Measurements from ENCODE around the gene SNAP29. TPM values are rescaled to one million over a fixed set of nuclear protein-coding genes. Genes with fewer than 3 reads are reported as not detected.
A peak's percentile ranks its signal among the peaks of the same experiment; 100 is the strongest.

The SNAP29 gene
- total and polyA plus RNA-seq, 9 of the 15 experiments (the other 6 are each of a cell fraction or from before 2014, with no cell fraction given) = 19.5 to 250 (median 75.9) TPM

DNA sequence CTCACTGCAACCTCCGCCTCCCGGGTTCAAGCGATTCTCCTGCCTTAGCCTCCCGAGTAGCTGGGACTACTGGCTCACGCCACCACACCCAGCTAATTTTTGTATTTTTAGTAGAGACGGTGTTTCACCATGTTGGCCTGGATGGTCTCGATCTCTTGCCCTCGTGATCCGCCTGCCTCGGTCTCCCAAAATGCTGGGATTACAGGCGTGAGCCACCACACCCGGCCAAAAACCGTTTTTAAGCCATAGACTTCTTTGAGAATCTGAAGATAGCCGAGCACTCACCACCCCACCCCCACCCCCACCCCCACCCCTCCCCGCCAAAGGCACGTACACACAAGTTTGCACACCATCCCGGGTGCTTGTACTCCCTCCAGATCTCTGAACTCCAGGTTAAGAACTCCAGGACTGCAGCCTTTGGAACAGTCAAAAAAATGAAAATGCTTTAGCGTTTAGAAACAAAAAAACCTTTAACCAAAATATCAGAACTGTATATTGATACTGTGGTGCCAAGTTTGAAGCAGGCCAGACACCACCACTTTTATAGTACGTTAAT is 59.9 kb downstream of the SNAP29 start:
- under 1% methylated on average over 19 of the region's 19 CpGs for WGBS (ENCODE audit: insufficient coverage, low coverage, missing lambda C conversion rate)
- H3K4me1 ChIP-seq (replicated peaks in 1 of 2; ENCODE audit: control insufficient read depth in 2 of 2, insufficient read depth in 2 of 2, low read length in 2 of 2) = peaks cover 29 to 48% of the 10 kb centered on the region in 2 experiments
- H3K9me1 ChIP-seq (ENCODE audit: control insufficient read depth, insufficient read depth, low read length) = no peaks in the 10 kb centered on the region
- in situ Hi-C loops (cut with MboI) = no loop called here
- peak overlapping the region; percentile 67 for H3K4me3 ChIP-seq
- BruUV-seq (replicated peaks) = no TSS peak
- H2AFZ ChIP-seq (ENCODE audit: low read depth, low read length) = no peak overlapping the region
- H3K36me3 ChIP-seq (ENCODE audit: control insufficient read depth, insufficient read depth, low read length) = peaks cover 42% of the 10 kb centered on the region
- peak overlapping the region; percentile 89 for H3K27ac ChIP-seq (ENCODE audit: extremely low read depth, low read depth, low read length)
- FAIRE-seq (no peak), DNase-seq (ENCODE audit: extremely low read depth in 1 of 4, low spot score in 3 of 4) (peak; percentile 83 to 90 (median 85)), ATAC-seq (no peak)
- ChIA-PET POLR2A (interaction anchor here (0.6 to 54.6 kb wide), 4 partner anchors 20 to 158 kb away, joined by 3 to 1556 read pairs (median 8); partner anchors contain the start of genes AIFM3 and LZTR1), CTCF (ENCODE audit: low intra/inter-chr PET ratio) (interaction anchor here (0.6 kb wide), 1 partner anchor 14 kb away, joined by 6 read pairs; no protein-coding TSS in a partner anchor)
- peak overlapping the region; percentile 92 to 98 for H3K9ac ChIP-seq (ENCODE audit: insufficient read depth in 1 of 2, low read depth in 2 of 2, low read length in 2 of 2)
- H3K27me3 ChIP-seq (ENCODE audit: control insufficient read depth in 2 of 2, insufficient read depth in 2 of 2, low read length in 2 of 2) = no peaks in the 10 kb centered on the region
- H3K79me2 ChIP-seq (ENCODE audit: control insufficient read depth, insufficient read depth, low read length) = peaks cover 75% of the 10 kb centered on the region
- intact Hi-C loops (cut with micrococcal nuclease) = loop anchor here (5.0 to 10.0 kb wide), 2 partner anchors 414 to 949 kb away; partner anchors contain the start of genes MAPK1 and MED15
- H3K4me2 ChIP-seq (ENCODE audit: insufficient read depth, low read length) = peak overlapping the region; percentile 91
- H4K20me1 ChIP-seq (replicated peaks; ENCODE audit: control insufficient read depth, insufficient read depth, low read length) = peaks cover 56% of the 10 kb centered on the region
- H3K9me3 ChIP-seq (replicated peaks; ENCODE audit: control insufficient read depth, insufficient read depth, low read depth, low read length) = no peaks in the 10 kb centered on the region
- TF ChIP-seq, protein P1, sequence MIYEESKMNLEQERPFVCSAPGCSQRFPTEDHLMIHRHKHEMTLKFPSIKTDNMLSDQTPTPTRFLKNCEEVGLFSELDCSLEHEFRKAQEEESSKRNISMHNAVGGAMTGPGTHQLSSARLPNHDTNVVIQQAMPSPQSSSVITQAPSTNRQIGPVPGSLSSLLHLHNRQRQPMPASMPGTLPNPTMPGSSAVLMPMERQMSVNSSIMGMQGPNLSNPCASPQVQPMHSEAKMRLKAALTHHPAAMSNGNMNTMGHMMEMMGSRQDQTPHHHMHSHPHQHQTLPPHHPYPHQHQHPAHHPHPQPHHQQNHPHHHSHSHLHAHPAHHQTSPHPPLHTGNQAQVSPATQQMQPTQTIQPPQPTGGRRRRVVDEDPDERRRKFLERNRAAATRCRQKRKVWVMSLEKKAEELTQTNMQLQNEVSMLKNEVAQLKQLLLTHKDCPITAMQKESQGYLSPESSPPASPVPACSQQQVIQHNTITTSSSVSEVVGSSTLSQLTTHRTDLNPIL (CRISPR knock-in tag; IDR thresholded peaks at IDR 0.05) = no peak
- no peak for TF ChIP-seq HMG20A (CRISPR knock-in tag; conservative IDR thresholded peaks at IDR 0.05)
- peak; percentile 35; the same call in 1 of the 2 replicates for TF ChIP-seq NR2C2 (CRISPR knock-in tag; IDR thresholded peaks at IDR 0.05)
- TF ChIP-seq NR2C2 (tag; IDR thresholded peaks at IDR 0.05) = no peak
- no peak for TF ChIP-seq TCF7 (IDR thresholded peaks at IDR 0.05; ENCODE audit: borderline replicate concordance)
- no peak for TF ChIP-seq FIP1L1 (IDR thresholded peaks at IDR 0.05; ENCODE audit: low read depth, low read length, poor library complexity, severe bottlenecking)
- TF ChIP-seq MYC (IDR thresholded peaks at IDR 0.05; ENCODE audit: low read depth, low read length) = peak; percentile 17; the same call in 1 of the 2 replicates
- TF ChIP-seq MYC (CRISPR knock-in tag; IDR thresholded peaks at IDR 0.05; ENCODE audit: borderline replicate concordance, low read depth) = no peak
- TF ChIP-seq ZNF766 (CRISPR knock-in tag; conservative IDR thresholded peaks at IDR 0.05) = no peak
- no peak for TF ChIP-seq ATF7 (IDR thresholded peaks at IDR 0.05)
- TF ChIP-seq JUNB (CRISPR knock-in tag; conservative IDR thresholded peaks at IDR 0.05) = no peak
- TF ChIP-seq FOXM1 (IDR thresholded peaks at IDR 0.05; ENCODE audit: low read depth) = no peak
- no peak for TF ChIP-seq FOXM1 (CRISPR knock-in tag; IDR thresholded peaks at IDR 0.05; ENCODE audit: low read depth)
- no peak for TF ChIP-seq RAD51 (IDR thresholded peaks at IDR 0.05; ENCODE audit: borderline replicate concordance, low read depth)
- TF ChIP-seq ATF1 (CRISPR knock-in tag; IDR thresholded peaks at IDR 0.05) = no peak
- no peak for TF ChIP-seq ATF1 (tag; IDR thresholded peaks at IDR 0.05)
- TF ChIP-seq, protein P2, sequence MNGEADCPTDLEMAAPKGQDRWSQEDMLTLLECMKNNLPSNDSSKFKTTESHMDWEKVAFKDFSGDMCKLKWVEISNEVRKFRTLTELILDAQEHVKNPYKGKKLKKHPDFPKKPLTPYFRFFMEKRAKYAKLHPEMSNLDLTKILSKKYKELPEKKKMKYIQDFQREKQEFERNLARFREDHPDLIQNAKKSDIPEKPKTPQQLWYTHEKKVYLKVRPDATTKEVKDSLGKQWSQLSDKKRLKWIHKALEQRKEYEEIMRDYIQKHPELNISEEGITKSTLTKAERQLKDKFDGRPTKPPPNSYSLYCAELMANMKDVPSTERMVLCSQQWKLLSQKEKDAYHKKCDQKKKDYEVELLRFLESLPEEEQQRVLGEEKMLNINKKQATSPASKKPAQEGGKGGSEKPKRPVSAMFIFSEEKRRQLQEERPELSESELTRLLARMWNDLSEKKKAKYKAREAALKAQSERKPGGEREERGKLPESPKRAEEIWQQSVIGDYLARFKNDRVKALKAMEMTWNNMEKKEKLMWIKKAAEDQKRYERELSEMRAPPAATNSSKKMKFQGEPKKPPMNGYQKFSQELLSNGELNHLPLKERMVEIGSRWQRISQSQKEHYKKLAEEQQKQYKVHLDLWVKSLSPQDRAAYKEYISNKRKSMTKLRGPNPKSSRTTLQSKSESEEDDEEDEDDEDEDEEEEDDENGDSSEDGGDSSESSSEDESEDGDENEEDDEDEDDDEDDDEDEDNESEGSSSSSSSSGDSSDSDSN (IDR thresholded peaks at IDR 0.05; ENCODE audit: borderline replicate concordance in 1 of 2, low read depth in 2 of 2, low read length in 2 of 2) = 0 out of 4 replicates have a peak, but pooled peaks of 1 of the 2 experiments have one; percentile 37
- TF ChIP-seq ZBTB1 (CRISPR knock-in tag; IDR thresholded peaks at IDR 0.05; ENCODE audit: borderline replicate concordance, low read depth) = no peak
